GM19035 (cell line): ENCODE data around the gene SLC35E1.
A peak's percentile ranks its signal among the peaks of the same experiment; 100 is the strongest.

ENCODE experiments used
- ATAC-seq: cut with Tn5 transposase; IDR thresholded peaks from one replicate; pipeline ENCODE4 v1.9.1; 2021; ENCODE audit not compliant: unreplicated experiment

SLC35E1 gene

GRCh38 chr19:16599655-16600346 is 27.6 kb upstream of the SLC35E1 start:
- ATAC-seq: no peak

GRCh38 chr19:16598848-16599247 is 26.6 kb upstream of the SLC35E1 start:
- no peak for ATAC-seq

GRCh38 chr19:16596399-16596798 is 24.2 kb upstream of the SLC35E1 start:
- no peak for ATAC-seq

- no peak for ATAC-seq
Observed at GRCh38 chr19:16595097-16595496, 22.9 kb upstream of the SLC35E1 start.

GRCh38 chr19:16594681-16595091 is 22.5 kb upstream of the SLC35E1 start:
- ATAC-seq: no peak

GRCh38 chr19:16594131-16594586 is 21.9 kb upstream of the SLC35E1 start:
- ATAC-seq: peak; percentile 55

- no peak for ATAC-seq
Observed at GRCh38 chr19:16593181-16593580, 21.0 kb upstream of the SLC35E1 start.

- ATAC-seq: no peak
Observed at GRCh38 chr19:16591803-16592556, 19.8 kb upstream of the SLC35E1 start.

GRCh38 chr19:16590876-16591802 is 18.9 kb upstream of the SLC35E1 start:
- ATAC-seq: no peak

GRCh38 chr19:16589917-16590316 is 17.7 kb upstream of the SLC35E1 start:
- ATAC-seq: no peak

- no peak for ATAC-seq
Observed at GRCh38 chr19:16588824-16589577, 16.8 kb upstream of the SLC35E1 start.

GRCh38 chr19:16587833-16588823 is 15.9 kb upstream of the SLC35E1 start:
- peak; percentile 40 for ATAC-seq

- ATAC-seq: no peak
Observed at GRCh38 chr19:16586991-16587832, 15.0 kb upstream of the SLC35E1 start.

GRCh38 chr19:16586477-16586871 is 14.3 kb upstream of the SLC35E1 start:
- ATAC-seq: no peak

GRCh38 chr19:16585808-16586476 is 13.7 kb upstream of the SLC35E1 start:
- ATAC-seq: peak; percentile 39

- no peak for ATAC-seq
Observed at GRCh38 chr19:16585094-16585801, 13.0 kb upstream of the SLC35E1 start.
